ENCODE measurements around the gene IPMK.

IPMK gene

GRCh38 chr10:58267713-58268453 lies at the start of gene IPMK:
IPMK (minus strand) TSS chr10:58267894; CDS start chr10:58267611, 283 bp downstream.
- DNase-seq (ENCODE audit: low read depth, low spot score), result no peak

- DNase-seq (ENCODE audit: low read depth, low spot score), result no peak
Observed at GRCh38 chr10:58316874-58317273, 49.2 kb upstream of the IPMK start.

GRCh38 chr10:58311026-58311425 lies 43.3 kb upstream of the IPMK start:
- no peak for DNase-seq (ENCODE audit: low read depth, low spot score)

GRCh38 chr10:58307676-58308075 lies 40.0 kb upstream of the IPMK start:
- no peak for DNase-seq (ENCODE audit: low read depth, low spot score)

- no peak for DNase-seq (ENCODE audit: low read depth, low spot score)
Observed at GRCh38 chr10:58305821-58306220, 38.1 kb upstream of the IPMK start.

- no peak for DNase-seq (ENCODE audit: low read depth, low spot score)
Observed at GRCh38 chr10:58304099-58304633, 36.5 kb upstream of the IPMK start.

GRCh38 chr10:58302254-58302653 lies 34.6 kb upstream of the IPMK start:
- no peak for DNase-seq (ENCODE audit: low read depth, low spot score)

- DNase-seq (ENCODE audit: low read depth, low spot score), result no peak
Observed at GRCh38 chr10:58300676-58301075, 33.0 kb upstream of the IPMK start.

GRCh38 chr10:58299580-58299979 lies 31.9 kb upstream of the IPMK start:
- peak; percentile 2 for DNase-seq (ENCODE audit: low read depth, low spot score)

GRCh38 chr10:58293989-58294388 lies 26.3 kb upstream of the IPMK start:
- DNase-seq (ENCODE audit: low read depth, low spot score), result no peak

- no peak for DNase-seq (ENCODE audit: low read depth, low spot score)
Observed at GRCh38 chr10:58291538-58292174, 24.0 kb upstream of the IPMK start.

- no peak for DNase-seq (ENCODE audit: low read depth, low spot score)
Observed at GRCh38 chr10:58282615-58283014, 14.9 kb upstream of the IPMK start.

- DNase-seq (ENCODE audit: low read depth, low spot score), result no peak
Observed at GRCh38 chr10:58281092-58281752, 13.5 kb upstream of the IPMK start.

GRCh38 chr10:58280477-58280876 lies 12.8 kb upstream of the IPMK start:
- no peak for DNase-seq (ENCODE audit: low read depth, low spot score)

- DNase-seq (ENCODE audit: low read depth, low spot score), result no peak
Observed at GRCh38 chr10:58278962-58279307, 11.2 kb upstream of the IPMK start.

- no peak for DNase-seq (ENCODE audit: low read depth, low spot score)
Observed at GRCh38 chr10:58278274-58278961, 10.7 kb upstream of the IPMK start.

GRCh38 chr10:58275908-58276307 lies 8.2 kb upstream of the IPMK start:
- no peak for DNase-seq (ENCODE audit: low read depth, low spot score)

GRCh38 chr10:58275261-58275660 lies 7.6 kb upstream of the IPMK start:
- DNase-seq (ENCODE audit: low read depth, low spot score), result no peak

- DNase-seq (ENCODE audit: low read depth, low spot score), result no peak
Observed at GRCh38 chr10:58269782-58270290, 2.1 kb upstream of the IPMK start.

- peak; percentile 99 for DNase-seq (ENCODE audit: low read depth, low spot score)
Observed at GRCh38 chr10:58268946-58269781, 1.5 kb upstream of the IPMK start, which contains the start of gene CISD1. CISD1 (plus strand) TSS chr10:58269162; CDS start chr10:58269274, 112 bp downstream.

- DNase-seq (ENCODE audit: low read depth, low spot score), result no peak
Observed at GRCh38 chr10:58268454-58268945, 806 bp upstream of the IPMK start.

Measured in iPS DF 19.7 (cell line).